ENCODE results near the gene NECTIN4. TPM values are rescaled to one million over a fixed set of nuclear protein-coding genes. Genes with fewer than 3 reads are reported as not detected.

Gene NECTIN4
- total RNA-seq, 1 donor from 2014 or later = 0.76 TPM

GRCh38 chr1:161113915-161114314 is 24.6 kb upstream of the NECTIN4 start:
- DNase-seq (ENCODE audit: extremely low read depth, low read depth, low spot score) = no peak

GRCh38 chr1:161111527-161111926 is 22.2 kb upstream of the NECTIN4 start:
- DNase-seq (ENCODE audit: extremely low read depth, low read depth, low spot score) = no peak

GRCh38 chr1:161111117-161111516 is 21.8 kb upstream of the NECTIN4 start:
- DNase-seq (ENCODE audit: extremely low read depth, low read depth, low spot score) = no peak

GRCh38 chr1:161106431-161106830 is 17.1 kb upstream of the NECTIN4 start:
- no peak for DNase-seq (ENCODE audit: extremely low read depth, low read depth, low spot score)

GRCh38 chr1:161100556-161100955 is 11.2 kb upstream of the NECTIN4 start:
- no peak for DNase-seq (ENCODE audit: extremely low read depth, low read depth, low spot score)

- DNase-seq (ENCODE audit: extremely low read depth, low read depth, low spot score) = no peak
Observed at GRCh38 chr1:161099090-161099802, 9.9 kb upstream of the NECTIN4 start.

GRCh38 chr1:161098210-161099068 is 9.1 kb upstream of the NECTIN4 start, which contains the start of gene KLHDC9:
Gene KLHDC9 (plus strand): TSS chr1:161098361. CDS start chr1:161098536, 175 bp downstream.
- DNase-seq (ENCODE audit: extremely low read depth, low read depth, low spot score) = no peak

GRCh38 chr1:161096530-161096929 is 7.2 kb upstream of the NECTIN4 start:
- DNase-seq (ENCODE audit: extremely low read depth, low read depth, low spot score) = no peak

- DNase-seq (ENCODE audit: extremely low read depth, low read depth, low spot score) = no peak
Observed at GRCh38 chr1:161096015-161096414, 6.7 kb upstream of the NECTIN4 start.

GRCh38 chr1:161095230-161095629 is 5.9 kb upstream of the NECTIN4 start:
- DNase-seq (ENCODE audit: extremely low read depth, low read depth, low spot score) = no peak

GRCh38 chr1:161094481-161094880 is 5.1 kb upstream of the NECTIN4 start:
- DNase-seq (ENCODE audit: extremely low read depth, low read depth, low spot score) = no peak

- no peak for DNase-seq (ENCODE audit: extremely low read depth, low read depth, low spot score)
Observed at GRCh38 chr1:161092621-161093028, 3.3 kb upstream of the NECTIN4 start.

GRCh38 chr1:161091796-161092507 is 2.6 kb upstream of the NECTIN4 start:
- DNase-seq (ENCODE audit: extremely low read depth, low read depth, low spot score) = no peak

- DNase-seq (ENCODE audit: extremely low read depth, low read depth, low spot score) = no peak
Observed at GRCh38 chr1:161091093-161091492, 1.7 kb upstream of the NECTIN4 start.

GRCh38 chr1:161090617-161091016 is 1.3 kb upstream of the NECTIN4 start:
- DNase-seq (ENCODE audit: extremely low read depth, low read depth, low spot score) = no peak

GRCh38 chr1:161089938-161090337 is 580 bp upstream of the NECTIN4 start:
- no peak for DNase-seq (ENCODE audit: extremely low read depth, low read depth, low spot score)

- no peak for DNase-seq (ENCODE audit: extremely low read depth, low read depth, low spot score)
Observed at GRCh38 chr1:161088587-161089110, 709 bp downstream of the NECTIN4 start.

- DNase-seq (ENCODE audit: extremely low read depth, low read depth, low spot score) = no peak
Observed at GRCh38 chr1:161086457-161086856, 2.9 kb downstream of the NECTIN4 start.

GRCh38 chr1:161085165-161085564 is 4.2 kb downstream of the NECTIN4 start:
- DNase-seq (ENCODE audit: extremely low read depth, low read depth, low spot score) = no peak

GRCh38 chr1:161084597-161084988 is 4.8 kb downstream of the NECTIN4 start:
- DNase-seq (ENCODE audit: extremely low read depth, low read depth, low spot score) = no peak

Data from glomerular endothelial cell (primary cell).